HL-60 (cell line): Measurements from ENCODE around the gene CWF19L2.
"Not testable (repeated sequence)": the region's sequence is repeated elsewhere in the genome, so short reads cannot be mapped to it uniquely, and the experiment has no call there.

ENCODE experiments used
- DNase-seq, 2 experiments: peaks; one replicate each; pipeline ENCODE4 v3.0.0-alpha.2; 2010 to 2020; ENCODE audit warnings: low read depth in 1 of 2, low spot score in 1 of 2
- H3K27ac ChIP-seq: fragments of 250-450 bp; sonication (Bioruptor Pico); replicated peaks from 2 replicates; pipeline ENCODE4 v1.5.1; 2020; ENCODE audit warnings: mild to moderate bottlenecking, moderate library complexity
- H3K27me3 ChIP-seq: fragments of 250-450 bp; sonication (Bioruptor Pico); 2 replicates; pipeline ENCODE4 v1.5.1; 2021; ENCODE audit warnings: mild to moderate bottlenecking, moderate library complexity; ENCODE audit not compliant: insufficient read depth, poor library complexity, severe bottlenecking
- H3K4me3 ChIP-seq: replicated peaks from 2 replicates; pipeline ENCODE4 v1.5.1; 2011; ENCODE audit warnings: mild to moderate bottlenecking, control low read depth, low read length; ENCODE audit not compliant: insufficient read depth
- GABPA ChIP-seq: IDR thresholded peaks from 2 replicates; pipeline ENCODE4 v1.6.1; 2012; ENCODE audit warnings: low read depth
- POLR2AphosphoS5 ChIP-seq: IDR thresholded peaks from 2 replicates; pipeline ENCODE4 v1.6.1; 2012; ENCODE audit warnings: low read depth
- REST ChIP-seq: IDR thresholded peaks from 2 replicates; pipeline ENCODE4 v1.6.1; 2012; ENCODE audit warnings: low read depth; ENCODE audit not compliant: insufficient replicate concordance
- SPI1 ChIP-seq: IDR thresholded peaks from 2 replicates; pipeline ENCODE4 v1.6.1; 2012; ENCODE audit warnings: low read depth, mild to moderate bottlenecking, borderline replicate concordance
- TF ChIP-seq, protein P1 (sequence below): IDR thresholded peaks from one replicate; pipeline ENCODE4 v1.5.1; 2011; ENCODE audit warnings: low read length, control low read depth, inconsistent platforms; ENCODE audit not compliant: insufficient read depth

The CWF19L2 gene

DNA sequence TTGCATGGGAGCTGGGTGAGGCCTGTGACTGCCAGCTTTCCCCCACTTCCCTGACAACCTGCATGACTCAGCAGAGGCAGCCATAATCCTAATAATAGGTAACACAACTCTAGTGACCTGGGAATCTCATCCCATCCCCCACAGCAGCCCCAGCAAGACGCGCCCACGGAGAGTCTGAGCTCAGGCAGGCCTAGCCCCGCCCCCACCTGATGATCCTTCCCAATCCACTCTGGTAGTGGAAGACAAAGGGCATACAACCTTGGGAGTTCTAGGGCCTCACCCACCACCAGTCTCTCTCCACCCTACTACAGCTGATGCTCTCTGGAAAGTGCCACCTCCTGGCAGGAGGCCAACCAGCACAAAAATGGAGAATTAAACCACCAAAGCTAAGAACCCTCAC, 60.3 kb downstream of the CWF19L2 start:
- Histone ChIP-seq H3K4me3 (no peak overlapping the region), H3K27me3 (no peaks in the 10 kb centered on the region), H3K27ac (no peak overlapping the region)
- DNase-seq: no peak
- TF ChIP-seq GABPA (no peak), REST (no peak), POLR2AphosphoS5 (no peak), SPI1 (no peak)
- TF ChIP-seq, protein P1, sequence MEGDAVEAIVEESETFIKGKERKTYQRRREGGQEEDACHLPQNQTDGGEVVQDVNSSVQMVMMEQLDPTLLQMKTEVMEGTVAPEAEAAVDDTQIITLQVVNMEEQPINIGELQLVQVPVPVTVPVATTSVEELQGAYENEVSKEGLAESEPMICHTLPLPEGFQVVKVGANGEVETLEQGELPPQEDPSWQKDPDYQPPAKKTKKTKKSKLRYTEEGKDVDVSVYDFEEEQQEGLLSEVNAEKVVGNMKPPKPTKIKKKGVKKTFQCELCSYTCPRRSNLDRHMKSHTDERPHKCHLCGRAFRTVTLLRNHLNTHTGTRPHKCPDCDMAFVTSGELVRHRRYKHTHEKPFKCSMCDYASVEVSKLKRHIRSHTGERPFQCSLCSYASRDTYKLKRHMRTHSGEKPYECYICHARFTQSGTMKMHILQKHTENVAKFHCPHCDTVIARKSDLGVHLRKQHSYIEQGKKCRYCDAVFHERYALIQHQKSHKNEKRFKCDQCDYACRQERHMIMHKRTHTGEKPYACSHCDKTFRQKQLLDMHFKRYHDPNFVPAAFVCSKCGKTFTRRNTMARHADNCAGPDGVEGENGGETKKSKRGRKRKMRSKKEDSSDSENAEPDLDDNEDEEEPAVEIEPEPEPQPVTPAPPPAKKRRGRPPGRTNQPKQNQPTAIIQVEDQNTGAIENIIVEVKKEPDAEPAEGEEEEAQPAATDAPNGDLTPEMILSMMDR: no peak

- TF ChIP-seq REST: no peak
- TF ChIP-seq POLR2AphosphoS5: no peak
- TF ChIP-seq SPI1: no peak
- TF ChIP-seq GABPA: no peak
- TF ChIP-seq, protein P1: no peak
- Histone ChIP-seq H3K27ac (no peak overlapping the region), H3K27me3 (no peaks in the 10 kb centered on the region), H3K4me3 (no peak overlapping the region)
- DNase-seq: no peak
Observed at GRCh38 chr11:107392611-107393010, 65.0 kb downstream of the CWF19L2 start.

DNA sequence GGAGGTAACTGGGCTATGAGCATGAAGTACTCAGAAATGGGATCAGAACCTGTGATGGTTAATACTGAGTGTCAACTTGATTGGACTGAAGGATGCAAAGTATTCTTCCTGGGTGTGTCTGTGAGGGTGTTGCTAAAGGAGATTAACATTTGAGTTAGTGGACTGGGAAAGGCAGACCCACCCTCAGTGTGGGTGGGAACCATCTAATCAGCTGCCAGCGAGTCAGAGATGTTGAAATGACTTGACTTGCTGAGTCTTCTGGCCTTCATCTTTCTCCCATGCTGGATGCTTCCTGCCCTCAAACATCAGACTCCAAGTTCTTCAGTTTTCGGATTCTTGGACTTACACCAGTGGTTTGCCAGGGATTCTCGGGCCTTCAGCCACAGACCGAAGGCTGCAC, 66.9 kb downstream of the CWF19L2 start:
- not testable (repeated sequence) for DNase-seq, H3K27ac ChIP-seq, H3K27me3 ChIP-seq, H3K4me3 ChIP-seq

GRCh38 chr11:107387666-107388065, 70.0 kb downstream of the CWF19L2 start:
- Histone ChIP-seq H3K27me3 (no peaks in the 10 kb centered on the region), H3K27ac (no peak overlapping the region), H3K4me3 (no peak overlapping the region)
- no peak for TF ChIP-seq REST
- TF ChIP-seq SPI1: no peak
- no peak for TF ChIP-seq GABPA
- no peak for TF ChIP-seq POLR2AphosphoS5
- TF ChIP-seq, protein P1: no peak
- no peak for DNase-seq
